ENCODE data around the gene PYGO2. TPM values are rescaled to one million over a fixed set of nuclear protein-coding genes. Genes with fewer than 3 reads are reported as not detected.
"Not testable (repeated sequence)": the region's sequence is repeated elsewhere in the genome, so short reads cannot be mapped to it uniquely, and the experiment has no call there.

The PYGO2 gene
- total RNA-seq, 2 experiments from 2014 or later: 50.0 to 50.2 TPM

GRCh38 chr1:154998201-154998780, 36.7 kb upstream of the PYGO2 start:
- CTCF ChIA-PET: interaction anchor here (0.8 to 13.0 kb wide), 21 partner anchors 8 to 438 kb away, joined by 3 to 184 read pairs (median 5); partner anchors contain the start of genes ADAM15, CKS1B, FLAD1 and PBXIP1
- H3K27me3 Mint-ChIP-seq: no peaks in the 10 kb centered on the region

GRCh38 chr1:154996966-154997701, 35.6 kb upstream of the PYGO2 start:
- POLR2A ChIA-PET: no interaction called here
- DNase-seq: no peak
- Mint-ChIP-seq H3K4me1 (peaks cover 33% of the 10 kb centered on the region), H3K27me3 (no peaks in the 10 kb centered on the region), H3K4me3 (no peak overlapping the region), H3K9me3 (no peaks in the 10 kb centered on the region), H3K36me3 (ENCODE audit: low read depth) (peaks cover 2% of the 10 kb centered on the region), H3K27ac (no peak overlapping the region)
- CTCF ChIA-PET: interaction anchor here (1.0 to 13.0 kb wide), 8 partner anchors 9 to 919 kb away, joined by 3 to 184 read pairs (median 4); partner anchors contain the start of genes FLAD1 and SHC1

More at GRCh38 chr1:154998201-154998780, 36.7 kb upstream of the PYGO2 start:
- no peaks in the 10 kb centered on the region for H3K9me3 Mint-ChIP-seq
- no peak overlapping the region for H3K4me3 Mint-ChIP-seq
- POLR2A ChIA-PET: interaction anchor here (1.0 to 1.5 kb wide), 2 partner anchors 14 to 25 kb away, joined by 3 to 7 read pairs; partner anchors contain the start of gene FLAD1
- H3K36me3 Mint-ChIP-seq (ENCODE audit: low read depth): peaks cover 3% of the 10 kb centered on the region
- H3K27ac Mint-ChIP-seq: peak overlapping the region; percentile 20
- H3K4me1 Mint-ChIP-seq: peaks cover 33% of the 10 kb centered on the region
- DNase-seq: no peak

GRCh38 chr1:154995301-154995983, 33.9 kb upstream of the PYGO2 start:
- H3K4me1 Mint-ChIP-seq: peaks cover 33% of the 10 kb centered on the region
- H3K27ac Mint-ChIP-seq; H3K9me3 Mint-ChIP-seq; DNase-seq; H3K4me3 Mint-ChIP-seq; H3K27me3 Mint-ChIP-seq; POLR2A ChIA-PET; H3K36me3 Mint-ChIP-seq (ENCODE audit: low read depth): not testable (repeated sequence)
- CTCF ChIA-PET: interaction anchor here (0.7 to 13.0 kb wide), 7 partner anchors 8 to 401 kb away, joined by 3 to 184 read pairs (median 5); partner anchors contain the start of gene FLAD1

GRCh38 chr1:154994591-154994990, 33.0 kb upstream of the PYGO2 start:
- Mint-ChIP-seq H3K36me3 (ENCODE audit: low read depth) (peaks cover 7% of the 10 kb centered on the region), H3K4me3 (no peak overlapping the region), H3K27ac (peak overlapping the region; percentile 60), H3K27me3 (no peaks in the 10 kb centered on the region), H3K9me3 (no peaks in the 10 kb centered on the region), H3K4me1 (peaks cover 25% of the 10 kb centered on the region)
- POLR2A ChIA-PET: interaction anchor here (1.2 kb wide), 1 partner anchor 21 kb away, joined by 6 read pairs; the partner anchor contains the start of gene CKS1B
- CTCF ChIA-PET: interaction anchor here (0.7 to 13.0 kb wide), 10 partner anchors 10 to 256 kb away, joined by 3 to 184 read pairs (median 4); partner anchors contain the start of genes ADAM15, FLAD1 and PYGO2
- DNase-seq: no peak

- Mint-ChIP-seq H3K4me3 (no peak overlapping the region), H3K9me3 (no peaks in the 10 kb centered on the region), H3K27ac (peak overlapping the region; percentile 60), H3K27me3 (no peaks in the 10 kb centered on the region), H3K36me3 (ENCODE audit: low read depth) (peaks cover 8% of the 10 kb centered on the region), H3K4me1 (peaks cover 24% of the 10 kb centered on the region)
- no peak for DNase-seq
- ChIA-PET CTCF (interaction anchor here (0.7 to 13.0 kb wide), 11 partner anchors 10 to 435 kb away, joined by 3 to 184 read pairs (median 3); partner anchors contain the start of genes ADAM15, FLAD1 and PYGO2), POLR2A (interaction anchor here (1.2 kb wide), 1 partner anchor 20 kb away, joined by 6 read pairs; the partner anchor contains the start of gene CKS1B)
These were observed 32.6 kb upstream of the PYGO2 start for GRCh38 chr1:154994269-154994587.

- H3K4me1 Mint-ChIP-seq: peaks cover 24% of the 10 kb centered on the region
- ChIA-PET CTCF (interaction anchor here (0.7 to 13.0 kb wide), 9 partner anchors 9 to 434 kb away, joined by 3 to 184 read pairs (median 3); partner anchors contain the start of genes ADAM15, FLAD1 and PYGO2), POLR2A (interaction anchor here (1.2 kb wide), 1 partner anchor 20 kb away, joined by 6 read pairs; the partner anchor contains the start of gene CKS1B)
- no peaks in the 10 kb centered on the region for H3K9me3 Mint-ChIP-seq
- H3K4me3 Mint-ChIP-seq: no peak within 1 kb of the TSS
- H3K36me3 Mint-ChIP-seq (ENCODE audit: low read depth): peaks cover 11% of the 10 kb centered on the region
- no peak for DNase-seq
- H3K27ac Mint-ChIP-seq: peak within 1 kb of the TSS; percentile 66
- H3K27me3 Mint-ChIP-seq: no peaks in the 10 kb centered on the region
These were observed 32.1 kb upstream of the PYGO2 start, which contains the start of gene LENEP for GRCh38 chr1:154993572-154994268. TSS of gene LENEP (plus strand) at chr1:154993586. CDS start at chr1:154993608, 22 bp downstream.

GRCh38 chr1:154992721-154993571, 31.4 kb upstream of the PYGO2 start:
- POLR2A ChIA-PET: no interaction called here
- Mint-ChIP-seq H3K27me3 (no peaks in the 10 kb centered on the region), H3K9me3 (no peaks in the 10 kb centered on the region), H3K4me1 (peaks cover 23% of the 10 kb centered on the region), H3K27ac (peak overlapping the region; percentile 66), H3K36me3 (ENCODE audit: low read depth) (peaks cover 19% of the 10 kb centered on the region), H3K4me3 (no peak overlapping the region)
- DNase-seq: no peak
- CTCF ChIA-PET: interaction anchor here (1.2 to 13.0 kb wide), 6 partner anchors 9 to 433 kb away, joined by 3 to 184 read pairs (median 5); partner anchors contain the start of gene FLAD1

GRCh38 chr1:154990276-154990675, 28.7 kb upstream of the PYGO2 start:
- POLR2A ChIA-PET: no interaction called here
- peaks cover 20% of the 10 kb centered on the region for H3K36me3 Mint-ChIP-seq (ENCODE audit: low read depth)
- H3K4me1 Mint-ChIP-seq: peaks cover 16% of the 10 kb centered on the region

GRCh38 chr1:154989195-154989860, 27.7 kb upstream of the PYGO2 start:
- ChIA-PET CTCF (no interaction called here), POLR2A (no interaction called here)
- Mint-ChIP-seq H3K4me3 (no peak overlapping the region), H3K27ac (no peak overlapping the region), H3K4me1 (peaks cover 18% of the 10 kb centered on the region), H3K9me3 (no peaks in the 10 kb centered on the region), H3K27me3 (no peaks in the 10 kb centered on the region), H3K36me3 (ENCODE audit: low read depth) (peaks cover 20% of the 10 kb centered on the region)
- DNase-seq: no peak

More at GRCh38 chr1:154990276-154990675, 28.7 kb upstream of the PYGO2 start:
- CTCF ChIA-PET: interaction anchor here (0.9 to 1.0 kb wide), 3 partner anchors 9 to 55 kb away, joined by 3 to 4 read pairs (median 3); no protein-coding TSS in a partner anchor
- H3K27ac Mint-ChIP-seq: no peak overlapping the region
- no peaks in the 10 kb centered on the region for H3K9me3 Mint-ChIP-seq
- no peak for DNase-seq
- no peaks in the 10 kb centered on the region for H3K27me3 Mint-ChIP-seq
- H3K4me3 Mint-ChIP-seq: no peak overlapping the region

GRCh38 chr1:154988058-154988954, 26.7 kb upstream of the PYGO2 start:
- POLR2A ChIA-PET: interaction anchor here (0.6 kb wide), 1 partner anchor 1793 kb away, joined by 3 read pairs; no protein-coding TSS in a partner anchor
- CTCF ChIA-PET: interaction anchor here (1.3 to 2.0 kb wide), 4 partner anchors 8 to 28 kb away, joined by 3 to 18 read pairs (median 14); no protein-coding TSS in a partner anchor
- H3K36me3 Mint-ChIP-seq (ENCODE audit: low read depth): peaks cover 20% of the 10 kb centered on the region

More at GRCh38 chr1:154988058-154988954, 26.7 kb upstream of the PYGO2 start:
- H3K27me3 Mint-ChIP-seq: no peaks in the 10 kb centered on the region
- H3K4me1 Mint-ChIP-seq: peaks cover 24% of the 10 kb centered on the region
- no peaks in the 10 kb centered on the region for H3K9me3 Mint-ChIP-seq
- no peak overlapping the region for H3K27ac Mint-ChIP-seq
- H3K4me3 Mint-ChIP-seq: no peak overlapping the region
- DNase-seq: no peak
